ENCODE measurements around the gene ATG2B.

- TF ChIP-seq POLR2A (IDR thresholded peaks at IDR 0.05): no peak
- TF ChIP-seq CTCF (IDR thresholded peaks at IDR 0.05): no peak
- TF ChIP-seq EP300 (IDR thresholded peaks at IDR 0.05): no peak
Observed at GRCh38 chr14:96363751-96364336, 703 bp upstream of the ATG2B start.

Data from tibial nerve (tissue), 4 donors.